Measurements from ENCODE around the gene OSBPL3.

GRCh38 chr7:24991353-24991752, 11.4 kb upstream of the OSBPL3 start:
- TF ChIP-seq RXRA (IDR thresholded peaks at IDR 0.05) (no peak), REST (IDR thresholded peaks at IDR 0.05) (no peak), RAD21 (IDR thresholded peaks at IDR 0.05) (no peak), GABPA (IDR thresholded peaks at IDR 0.05 in 1 of 2, conservative IDR thresholded peaks at IDR 0.05 in 1 of 2) (no peak), CTCF (IDR thresholded peaks at IDR 0.05; ENCODE audit: low read depth, low read length, missing input control) (no peak), FOXA1 (IDR thresholded peaks at IDR 0.05) (no peak), JUND (IDR thresholded peaks at IDR 0.05) (no peak)

Data from liver (tissue), 3 donors.